ENCODE data around the gene FAT1.

DNA sequence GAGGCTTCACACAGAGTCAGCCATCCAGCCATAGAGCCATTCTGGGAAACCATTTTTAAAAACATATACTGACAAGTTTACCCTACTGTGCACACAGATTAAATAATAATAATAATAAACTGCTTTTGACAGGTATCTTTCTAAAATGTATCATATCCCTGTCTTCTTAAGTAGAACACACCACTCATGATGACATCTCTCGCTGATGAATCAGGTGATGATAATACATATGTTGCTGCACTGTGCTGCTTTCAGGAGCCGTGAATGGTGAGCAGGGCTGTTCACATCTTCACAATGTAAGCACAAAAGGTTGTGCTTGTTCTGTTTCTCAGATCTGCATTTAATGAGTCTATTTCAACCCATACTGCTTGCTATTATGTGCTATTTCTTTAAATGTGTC lies 171.8 kb downstream of the FAT1 start:
- TF ChIP-seq, protein P1, sequence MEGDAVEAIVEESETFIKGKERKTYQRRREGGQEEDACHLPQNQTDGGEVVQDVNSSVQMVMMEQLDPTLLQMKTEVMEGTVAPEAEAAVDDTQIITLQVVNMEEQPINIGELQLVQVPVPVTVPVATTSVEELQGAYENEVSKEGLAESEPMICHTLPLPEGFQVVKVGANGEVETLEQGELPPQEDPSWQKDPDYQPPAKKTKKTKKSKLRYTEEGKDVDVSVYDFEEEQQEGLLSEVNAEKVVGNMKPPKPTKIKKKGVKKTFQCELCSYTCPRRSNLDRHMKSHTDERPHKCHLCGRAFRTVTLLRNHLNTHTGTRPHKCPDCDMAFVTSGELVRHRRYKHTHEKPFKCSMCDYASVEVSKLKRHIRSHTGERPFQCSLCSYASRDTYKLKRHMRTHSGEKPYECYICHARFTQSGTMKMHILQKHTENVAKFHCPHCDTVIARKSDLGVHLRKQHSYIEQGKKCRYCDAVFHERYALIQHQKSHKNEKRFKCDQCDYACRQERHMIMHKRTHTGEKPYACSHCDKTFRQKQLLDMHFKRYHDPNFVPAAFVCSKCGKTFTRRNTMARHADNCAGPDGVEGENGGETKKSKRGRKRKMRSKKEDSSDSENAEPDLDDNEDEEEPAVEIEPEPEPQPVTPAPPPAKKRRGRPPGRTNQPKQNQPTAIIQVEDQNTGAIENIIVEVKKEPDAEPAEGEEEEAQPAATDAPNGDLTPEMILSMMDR (IDR thresholded peaks at IDR 0.05): no peak
- TF ChIP-seq, protein P2, sequence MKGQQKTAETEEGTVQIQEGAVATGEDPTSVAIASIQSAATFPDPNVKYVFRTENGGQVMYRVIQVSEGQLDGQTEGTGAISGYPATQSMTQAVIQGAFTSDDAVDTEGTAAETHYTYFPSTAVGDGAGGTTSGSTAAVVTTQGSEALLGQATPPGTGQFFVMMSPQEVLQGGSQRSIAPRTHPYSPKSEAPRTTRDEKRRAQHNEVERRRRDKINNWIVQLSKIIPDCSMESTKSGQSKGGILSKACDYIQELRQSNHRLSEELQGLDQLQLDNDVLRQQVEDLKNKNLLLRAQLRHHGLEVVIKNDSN (CRISPR knock-in tag; IDR thresholded peaks at IDR 0.05): no peak
- TF ChIP-seq, protein P3, sequence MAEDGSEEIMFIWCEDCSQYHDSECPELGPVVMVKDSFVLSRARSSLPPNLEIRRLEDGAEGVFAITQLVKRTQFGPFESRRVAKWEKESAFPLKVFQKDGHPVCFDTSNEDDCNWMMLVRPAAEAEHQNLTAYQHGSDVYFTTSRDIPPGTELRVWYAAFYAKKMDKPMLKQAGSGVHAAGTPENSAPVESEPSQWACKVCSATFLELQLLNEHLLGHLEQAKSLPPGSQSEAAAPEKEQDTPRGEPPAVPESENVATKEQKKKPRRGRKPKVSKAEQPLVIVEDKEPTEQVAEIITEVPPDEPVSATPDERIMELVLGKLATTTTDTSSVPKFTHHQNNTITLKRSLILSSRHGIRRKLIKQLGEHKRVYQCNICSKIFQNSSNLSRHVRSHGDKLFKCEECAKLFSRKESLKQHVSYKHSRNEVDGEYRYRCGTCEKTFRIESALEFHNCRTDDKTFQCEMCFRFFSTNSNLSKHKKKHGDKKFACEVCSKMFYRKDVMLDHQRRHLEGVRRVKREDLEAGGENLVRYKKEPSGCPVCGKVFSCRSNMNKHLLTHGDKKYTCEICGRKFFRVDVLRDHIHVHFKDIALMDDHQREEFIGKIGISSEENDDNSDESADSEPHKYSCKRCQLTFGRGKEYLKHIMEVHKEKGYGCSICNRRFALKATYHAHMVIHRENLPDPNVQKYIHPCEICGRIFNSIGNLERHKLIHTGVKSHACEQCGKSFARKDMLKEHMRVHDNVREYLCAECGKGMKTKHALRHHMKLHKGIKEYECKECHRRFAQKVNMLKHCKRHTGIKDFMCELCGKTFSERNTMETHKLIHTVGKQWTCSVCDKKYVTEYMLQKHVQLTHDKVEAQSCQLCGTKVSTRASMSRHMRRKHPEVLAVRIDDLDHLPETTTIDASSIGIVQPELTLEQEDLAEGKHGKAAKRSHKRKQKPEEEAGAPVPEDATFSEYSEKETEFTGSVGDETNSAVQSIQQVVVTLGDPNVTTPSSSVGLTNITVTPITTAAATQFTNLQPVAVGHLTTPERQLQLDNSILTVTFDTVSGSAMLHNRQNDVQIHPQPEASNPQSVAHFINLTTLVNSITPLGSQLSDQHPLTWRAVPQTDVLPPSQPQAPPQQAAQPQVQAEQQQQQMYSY (CRISPR knock-in tag; IDR thresholded peaks at IDR 0.05): no peak
- TF ChIP-seq CREB1 (CRISPR knock-in tag; IDR thresholded peaks at IDR 0.05) (no peak), IRF2 (CRISPR knock-in tag; IDR thresholded peaks at IDR 0.05; ENCODE audit: borderline replicate concordance, low read depth) (no peak), JUN (CRISPR knock-in tag; IDR thresholded peaks at IDR 0.05) (no peak), ZNF671 (CRISPR knock-in tag; IDR thresholded peaks at IDR 0.05) (no peak), TEAD1 (CRISPR knock-in tag; IDR thresholded peaks at IDR 0.05) (no peak)
- TF ChIP-seq, protein P4, sequence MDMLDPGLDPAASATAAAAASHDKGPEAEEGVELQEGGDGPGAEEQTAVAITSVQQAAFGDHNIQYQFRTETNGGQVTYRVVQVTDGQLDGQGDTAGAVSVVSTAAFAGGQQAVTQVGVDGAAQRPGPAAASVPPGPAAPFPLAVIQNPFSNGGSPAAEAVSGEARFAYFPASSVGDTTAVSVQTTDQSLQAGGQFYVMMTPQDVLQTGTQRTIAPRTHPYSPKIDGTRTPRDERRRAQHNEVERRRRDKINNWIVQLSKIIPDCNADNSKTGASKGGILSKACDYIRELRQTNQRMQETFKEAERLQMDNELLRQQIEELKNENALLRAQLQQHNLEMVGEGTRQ (CRISPR knock-in tag; IDR thresholded peaks at IDR 0.05): no peak
- TF ChIP-seq, protein P5, sequence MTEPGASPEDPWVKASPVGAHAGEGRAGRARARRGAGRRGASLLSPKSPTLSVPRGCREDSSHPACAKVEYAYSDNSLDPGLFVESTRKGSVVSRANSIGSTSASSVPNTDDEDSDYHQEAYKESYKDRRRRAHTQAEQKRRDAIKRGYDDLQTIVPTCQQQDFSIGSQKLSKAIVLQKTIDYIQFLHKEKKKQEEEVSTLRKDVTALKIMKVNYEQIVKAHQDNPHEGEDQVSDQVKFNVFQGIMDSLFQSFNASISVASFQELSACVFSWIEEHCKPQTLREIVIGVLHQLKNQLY (CRISPR knock-in tag; IDR thresholded peaks at IDR 0.05): no peak
- TF ChIP-seq, protein P6, sequence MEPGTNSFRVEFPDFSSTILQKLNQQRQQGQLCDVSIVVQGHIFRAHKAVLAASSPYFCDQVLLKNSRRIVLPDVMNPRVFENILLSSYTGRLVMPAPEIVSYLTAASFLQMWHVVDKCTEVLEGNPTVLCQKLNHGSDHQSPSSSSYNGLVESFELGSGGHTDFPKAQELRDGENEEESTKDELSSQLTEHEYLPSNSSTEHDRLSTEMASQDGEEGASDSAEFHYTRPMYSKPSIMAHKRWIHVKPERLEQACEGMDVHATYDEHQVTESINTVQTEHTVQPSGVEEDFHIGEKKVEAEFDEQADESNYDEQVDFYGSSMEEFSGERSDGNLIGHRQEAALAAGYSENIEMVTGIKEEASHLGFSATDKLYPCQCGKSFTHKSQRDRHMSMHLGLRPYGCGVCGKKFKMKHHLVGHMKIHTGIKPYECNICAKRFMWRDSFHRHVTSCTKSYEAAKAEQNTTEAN (CRISPR knock-in tag; IDR thresholded peaks at IDR 0.05): no peak
- TF ChIP-seq, protein P7, sequence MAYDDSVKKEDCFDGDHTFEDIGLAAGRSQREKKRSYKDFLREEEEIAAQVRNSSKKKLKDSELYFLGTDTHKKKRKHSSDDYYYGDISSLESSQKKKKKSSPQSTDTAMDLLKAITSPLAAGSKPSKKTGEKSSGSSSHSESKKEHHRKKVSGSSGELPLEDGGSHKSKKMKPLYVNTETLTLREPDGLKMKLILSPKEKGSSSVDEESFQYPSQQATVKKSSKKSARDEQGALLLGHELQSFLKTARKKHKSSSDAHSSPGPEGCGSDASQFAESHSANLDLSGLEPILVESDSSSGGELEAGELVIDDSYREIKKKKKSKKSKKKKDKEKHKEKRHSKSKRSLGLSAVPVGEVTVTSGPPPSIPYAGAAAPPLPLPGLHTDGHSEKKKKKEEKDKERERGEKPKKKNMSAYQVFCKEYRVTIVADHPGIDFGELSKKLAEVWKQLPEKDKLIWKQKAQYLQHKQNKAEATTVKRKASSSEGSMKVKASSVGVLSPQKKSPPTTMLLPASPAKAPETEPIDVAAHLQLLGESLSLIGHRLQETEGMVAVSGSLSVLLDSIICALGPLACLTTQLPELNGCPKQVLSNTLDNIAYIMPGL (CRISPR knock-in tag; IDR thresholded peaks at IDR 0.05): no peak
- TF ChIP-seq, protein P8, sequence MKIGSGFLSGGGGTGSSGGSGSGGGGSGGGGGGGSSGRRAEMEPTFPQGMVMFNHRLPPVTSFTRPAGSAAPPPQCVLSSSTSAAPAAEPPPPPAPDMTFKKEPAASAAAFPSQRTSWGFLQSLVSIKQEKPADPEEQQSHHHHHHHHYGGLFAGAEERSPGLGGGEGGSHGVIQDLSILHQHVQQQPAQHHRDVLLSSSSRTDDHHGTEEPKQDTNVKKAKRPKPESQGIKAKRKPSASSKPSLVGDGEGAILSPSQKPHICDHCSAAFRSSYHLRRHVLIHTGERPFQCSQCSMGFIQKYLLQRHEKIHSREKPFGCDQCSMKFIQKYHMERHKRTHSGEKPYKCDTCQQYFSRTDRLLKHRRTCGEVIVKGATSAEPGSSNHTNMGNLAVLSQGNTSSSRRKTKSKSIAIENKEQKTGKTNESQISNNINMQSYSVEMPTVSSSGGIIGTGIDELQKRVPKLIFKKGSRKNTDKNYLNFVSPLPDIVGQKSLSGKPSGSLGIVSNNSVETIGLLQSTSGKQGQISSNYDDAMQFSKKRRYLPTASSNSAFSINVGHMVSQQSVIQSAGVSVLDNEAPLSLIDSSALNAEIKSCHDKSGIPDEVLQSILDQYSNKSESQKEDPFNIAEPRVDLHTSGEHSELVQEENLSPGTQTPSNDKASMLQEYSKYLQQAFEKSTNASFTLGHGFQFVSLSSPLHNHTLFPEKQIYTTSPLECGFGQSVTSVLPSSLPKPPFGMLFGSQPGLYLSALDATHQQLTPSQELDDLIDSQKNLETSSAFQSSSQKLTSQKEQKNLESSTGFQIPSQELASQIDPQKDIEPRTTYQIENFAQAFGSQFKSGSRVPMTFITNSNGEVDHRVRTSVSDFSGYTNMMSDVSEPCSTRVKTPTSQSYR (CRISPR knock-in tag; IDR thresholded peaks at IDR 0.05): no peak

Data from WTC11 (cell line).